ENCODE data around the gene PDZD4. TPM values are rescaled to one million over a fixed set of nuclear protein-coding genes. Genes with fewer than 3 reads are reported as not detected.

The PDZD4 gene
- total RNA-seq, 1 experiment from 2014 or later = 120 TPM

DNA sequence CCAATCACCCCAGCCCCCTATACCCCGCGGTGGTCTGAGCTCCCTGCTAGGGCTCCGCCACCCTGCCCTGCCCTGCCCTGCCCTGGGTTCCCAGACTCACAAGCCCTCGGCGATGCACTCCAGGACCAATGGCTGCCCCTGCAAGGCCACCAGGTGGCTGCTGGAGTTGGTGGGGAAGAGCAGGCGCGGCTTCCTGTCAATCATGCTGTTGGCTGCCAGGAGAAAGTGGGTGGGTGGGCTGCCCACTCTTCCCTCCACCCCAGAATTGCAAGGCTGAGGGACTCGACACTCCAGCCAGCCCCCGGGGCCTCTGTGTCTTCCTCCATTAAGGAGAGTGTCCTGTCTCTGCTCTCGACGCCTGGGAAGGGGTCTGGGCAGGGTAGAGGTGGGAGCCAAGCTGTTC lies 39.9 kb upstream of the PDZD4 start (continued):
- TF ChIP-seq, protein P1, sequence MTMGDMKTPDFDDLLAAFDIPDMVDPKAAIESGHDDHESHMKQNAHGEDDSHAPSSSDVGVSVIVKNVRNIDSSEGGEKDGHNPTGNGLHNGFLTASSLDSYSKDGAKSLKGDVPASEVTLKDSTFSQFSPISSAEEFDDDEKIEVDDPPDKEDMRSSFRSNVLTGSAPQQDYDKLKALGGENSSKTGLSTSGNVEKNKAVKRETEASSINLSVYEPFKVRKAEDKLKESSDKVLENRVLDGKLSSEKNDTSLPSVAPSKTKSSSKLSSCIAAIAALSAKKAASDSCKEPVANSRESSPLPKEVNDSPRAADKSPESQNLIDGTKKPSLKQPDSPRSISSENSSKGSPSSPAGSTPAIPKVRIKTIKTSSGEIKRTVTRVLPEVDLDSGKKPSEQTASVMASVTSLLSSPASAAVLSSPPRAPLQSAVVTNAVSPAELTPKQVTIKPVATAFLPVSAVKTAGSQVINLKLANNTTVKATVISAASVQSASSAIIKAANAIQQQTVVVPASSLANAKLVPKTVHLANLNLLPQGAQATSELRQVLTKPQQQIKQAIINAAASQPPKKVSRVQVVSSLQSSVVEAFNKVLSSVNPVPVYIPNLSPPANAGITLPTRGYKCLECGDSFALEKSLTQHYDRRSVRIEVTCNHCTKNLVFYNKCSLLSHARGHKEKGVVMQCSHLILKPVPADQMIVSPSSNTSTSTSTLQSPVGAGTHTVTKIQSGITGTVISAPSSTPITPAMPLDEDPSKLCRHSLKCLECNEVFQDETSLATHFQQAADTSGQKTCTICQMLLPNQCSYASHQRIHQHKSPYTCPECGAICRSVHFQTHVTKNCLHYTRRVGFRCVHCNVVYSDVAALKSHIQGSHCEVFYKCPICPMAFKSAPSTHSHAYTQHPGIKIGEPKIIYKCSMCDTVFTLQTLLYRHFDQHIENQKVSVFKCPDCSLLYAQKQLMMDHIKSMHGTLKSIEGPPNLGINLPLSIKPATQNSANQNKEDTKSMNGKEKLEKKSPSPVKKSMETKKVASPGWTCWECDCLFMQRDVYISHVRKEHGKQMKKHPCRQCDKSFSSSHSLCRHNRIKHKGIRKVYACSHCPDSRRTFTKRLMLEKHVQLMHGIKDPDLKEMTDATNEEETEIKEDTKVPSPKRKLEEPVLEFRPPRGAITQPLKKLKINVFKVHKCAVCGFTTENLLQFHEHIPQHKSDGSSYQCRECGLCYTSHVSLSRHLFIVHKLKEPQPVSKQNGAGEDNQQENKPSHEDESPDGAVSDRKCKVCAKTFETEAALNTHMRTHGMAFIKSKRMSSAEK (CRISPR knock-in tag; IDR thresholded peaks at IDR 0.05; ENCODE audit: borderline replicate concordance) = no peak
- TF ChIP-seq GABPB1 (CRISPR knock-in tag; IDR thresholded peaks at IDR 0.05) (no peak), JAZF1 (CRISPR knock-in tag; IDR thresholded peaks at IDR 0.05) (no peak), ZNF263 (CRISPR knock-in tag; IDR thresholded peaks at IDR 0.05; ENCODE audit: low read depth) (no peak), CREB1 (CRISPR knock-in tag; IDR thresholded peaks at IDR 0.05) (no peak)

DNA sequence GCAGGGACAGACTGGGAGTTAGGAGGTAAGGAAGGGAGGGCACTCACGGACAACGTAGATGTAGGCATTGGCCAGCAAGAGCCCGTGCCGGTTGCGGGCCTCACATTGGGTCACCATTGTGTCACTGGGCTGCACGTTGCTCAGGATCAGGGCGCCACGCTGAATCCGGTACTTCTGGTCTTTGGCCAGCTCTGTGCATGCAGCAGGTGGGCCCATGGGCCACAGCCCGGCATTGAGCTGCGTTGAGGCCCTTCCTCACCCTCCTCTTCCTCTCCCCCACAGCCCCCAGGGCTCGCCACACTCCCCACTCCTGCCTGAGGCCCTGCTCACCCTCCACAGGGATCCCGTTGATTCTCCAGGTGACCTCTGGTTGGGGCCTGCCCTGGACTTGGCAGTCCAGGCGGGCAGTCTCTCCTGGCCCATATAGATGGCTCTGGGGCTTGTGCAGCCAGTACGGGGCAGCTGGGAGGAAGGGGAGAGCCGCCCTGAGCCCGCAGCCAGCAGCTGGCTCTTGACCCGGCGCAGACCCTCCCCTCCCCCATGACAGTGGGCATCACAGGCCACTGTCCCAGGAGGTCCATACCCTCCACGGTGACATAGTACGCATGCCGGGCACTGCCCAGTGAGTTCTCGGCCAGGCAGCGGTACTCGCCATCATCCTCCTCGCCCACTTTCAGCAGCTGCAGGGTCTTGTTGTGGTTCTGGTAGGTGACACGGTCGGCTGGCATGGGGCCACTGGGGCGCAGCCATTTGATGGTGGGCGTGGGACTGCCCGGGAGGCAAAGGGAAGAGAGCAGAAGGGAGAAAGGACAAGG lies 39.3 kb upstream of the PDZD4 start:
- peaks cover 7% of the 10 kb centered on the region for H3K36me3 Mint-ChIP-seq
- no peak for TF ChIP-seq CBFB (CRISPR knock-in tag; IDR thresholded peaks at IDR 0.05; ENCODE audit: low read depth)
- no peak for TF ChIP-seq NR2C2 (CRISPR knock-in tag; IDR thresholded peaks at IDR 0.05)
- TF ChIP-seq NFYB (CRISPR knock-in tag; conservative IDR thresholded peaks at IDR 0.05; ENCODE audit: low read depth) = no peak
- no peak for TF ChIP-seq CREM (CRISPR knock-in tag; IDR thresholded peaks at IDR 0.05)
- TF ChIP-seq ZBTB21 (CRISPR knock-in tag; IDR thresholded peaks at IDR 0.05; ENCODE audit: borderline replicate concordance) = no peak
- TF ChIP-seq PRRX2 (CRISPR knock-in tag; IDR thresholded peaks at IDR 0.05) = no peak
- TF ChIP-seq, protein P2, sequence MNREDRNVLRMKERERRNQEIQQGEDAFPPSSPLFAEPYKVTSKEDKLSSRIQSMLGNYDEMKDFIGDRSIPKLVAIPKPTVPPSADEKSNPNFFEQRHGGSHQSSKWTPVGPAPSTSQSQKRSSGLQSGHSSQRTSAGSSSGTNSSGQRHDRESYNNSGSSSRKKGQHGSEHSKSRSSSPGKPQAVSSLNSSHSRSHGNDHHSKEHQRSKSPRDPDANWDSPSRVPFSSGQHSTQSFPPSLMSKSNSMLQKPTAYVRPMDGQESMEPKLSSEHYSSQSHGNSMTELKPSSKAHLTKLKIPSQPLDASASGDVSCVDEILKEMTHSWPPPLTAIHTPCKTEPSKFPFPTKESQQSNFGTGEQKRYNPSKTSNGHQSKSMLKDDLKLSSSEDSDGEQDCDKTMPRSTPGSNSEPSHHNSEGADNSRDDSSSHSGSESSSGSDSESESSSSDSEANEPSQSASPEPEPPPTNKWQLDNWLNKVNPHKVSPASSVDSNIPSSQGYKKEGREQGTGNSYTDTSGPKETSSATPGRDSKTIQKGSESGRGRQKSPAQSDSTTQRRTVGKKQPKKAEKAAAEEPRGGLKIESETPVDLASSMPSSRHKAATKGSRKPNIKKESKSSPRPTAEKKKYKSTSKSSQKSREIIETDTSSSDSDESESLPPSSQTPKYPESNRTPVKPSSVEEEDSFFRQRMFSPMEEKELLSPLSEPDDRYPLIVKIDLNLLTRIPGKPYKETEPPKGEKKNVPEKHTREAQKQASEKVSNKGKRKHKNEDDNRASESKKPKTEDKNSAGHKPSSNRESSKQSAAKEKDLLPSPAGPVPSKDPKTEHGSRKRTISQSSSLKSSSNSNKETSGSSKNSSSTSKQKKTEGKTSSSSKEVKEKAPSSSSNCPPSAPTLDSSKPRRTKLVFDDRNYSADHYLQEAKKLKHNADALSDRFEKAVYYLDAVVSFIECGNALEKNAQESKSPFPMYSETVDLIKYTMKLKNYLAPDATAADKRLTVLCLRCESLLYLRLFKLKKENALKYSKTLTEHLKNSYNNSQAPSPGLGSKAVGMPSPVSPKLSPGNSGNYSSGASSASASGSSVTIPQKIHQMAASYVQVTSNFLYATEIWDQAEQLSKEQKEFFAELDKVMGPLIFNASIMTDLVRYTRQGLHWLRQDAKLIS (CRISPR knock-in tag; IDR thresholded peaks at IDR 0.05; ENCODE audit: borderline replicate concordance) = no peak
- TF ChIP-seq, protein P3, sequence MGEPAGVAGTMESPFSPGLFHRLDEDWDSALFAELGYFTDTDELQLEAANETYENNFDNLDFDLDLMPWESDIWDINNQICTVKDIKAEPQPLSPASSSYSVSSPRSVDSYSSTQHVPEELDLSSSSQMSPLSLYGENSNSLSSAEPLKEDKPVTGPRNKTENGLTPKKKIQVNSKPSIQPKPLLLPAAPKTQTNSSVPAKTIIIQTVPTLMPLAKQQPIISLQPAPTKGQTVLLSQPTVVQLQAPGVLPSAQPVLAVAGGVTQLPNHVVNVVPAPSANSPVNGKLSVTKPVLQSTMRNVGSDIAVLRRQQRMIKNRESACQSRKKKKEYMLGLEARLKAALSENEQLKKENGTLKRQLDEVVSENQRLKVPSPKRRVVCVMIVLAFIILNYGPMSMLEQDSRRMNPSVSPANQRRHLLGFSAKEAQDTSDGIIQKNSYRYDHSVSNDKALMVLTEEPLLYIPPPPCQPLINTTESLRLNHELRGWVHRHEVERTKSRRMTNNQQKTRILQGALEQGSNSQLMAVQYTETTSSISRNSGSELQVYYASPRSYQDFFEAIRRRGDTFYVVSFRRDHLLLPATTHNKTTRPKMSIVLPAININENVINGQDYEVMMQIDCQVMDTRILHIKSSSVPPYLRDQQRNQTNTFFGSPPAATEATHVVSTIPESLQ (CRISPR knock-in tag; IDR thresholded peaks at IDR 0.05) = no peak
- TF ChIP-seq, protein P4, sequence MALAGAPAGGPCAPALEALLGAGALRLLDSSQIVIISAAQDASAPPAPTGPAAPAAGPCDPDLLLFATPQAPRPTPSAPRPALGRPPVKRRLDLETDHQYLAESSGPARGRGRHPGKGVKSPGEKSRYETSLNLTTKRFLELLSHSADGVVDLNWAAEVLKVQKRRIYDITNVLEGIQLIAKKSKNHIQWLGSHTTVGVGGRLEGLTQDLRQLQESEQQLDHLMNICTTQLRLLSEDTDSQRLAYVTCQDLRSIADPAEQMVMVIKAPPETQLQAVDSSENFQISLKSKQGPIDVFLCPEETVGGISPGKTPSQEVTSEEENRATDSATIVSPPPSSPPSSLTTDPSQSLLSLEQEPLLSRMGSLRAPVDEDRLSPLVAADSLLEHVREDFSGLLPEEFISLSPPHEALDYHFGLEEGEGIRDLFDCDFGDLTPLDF (CRISPR knock-in tag; IDR thresholded peaks at IDR 0.05) = no peak
- TF ChIP-seq, protein P5, sequence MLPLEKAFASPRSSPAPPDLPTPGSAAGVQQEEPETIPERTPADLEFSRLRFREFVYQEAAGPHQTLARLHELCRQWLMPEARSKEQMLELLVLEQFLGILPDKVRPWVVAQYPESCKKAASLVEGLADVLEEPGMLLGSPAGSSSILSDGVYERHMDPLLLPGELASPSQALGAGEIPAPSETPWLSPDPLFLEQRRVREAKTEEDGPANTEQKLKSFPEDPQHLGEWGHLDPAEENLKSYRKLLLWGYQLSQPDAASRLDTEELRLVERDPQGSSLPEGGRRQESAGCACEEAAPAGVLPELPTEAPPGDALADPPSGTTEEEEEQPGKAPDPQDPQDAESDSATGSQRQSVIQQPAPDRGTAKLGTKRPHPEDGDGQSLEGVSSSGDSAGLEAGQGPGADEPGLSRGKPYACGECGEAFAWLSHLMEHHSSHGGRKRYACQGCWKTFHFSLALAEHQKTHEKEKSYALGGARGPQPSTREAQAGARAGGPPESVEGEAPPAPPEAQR (CRISPR knock-in tag; IDR thresholded peaks at IDR 0.05) = no peak
- TF ChIP-seq EMX1 (CRISPR knock-in tag; IDR thresholded peaks at IDR 0.05) = no peak
- TF ChIP-seq JUN (CRISPR knock-in tag; IDR thresholded peaks at IDR 0.05) = no peak
- no peak for TF ChIP-seq IRF2 (CRISPR knock-in tag; IDR thresholded peaks at IDR 0.05; ENCODE audit: borderline replicate concordance, low read depth)
- peaks cover 1% of the 10 kb centered on the region for H3K4me1 Mint-ChIP-seq
- DNase-seq (ENCODE audit: low spot score) (no peak), ATAC-seq (no peak)
- no peaks in the 10 kb centered on the region; the same call in 1 of the 2 replicates for H3K27me3 Mint-ChIP-seq (ENCODE audit: low read depth)
- H3K9me3 Mint-ChIP-seq = no peaks in the 10 kb centered on the region
- ChIA-PET CTCF (no interaction called here), POLR2A (no interaction called here)
- H3K27ac Mint-ChIP-seq = no peak overlapping the region
- no peak overlapping the region for H3K4me3 Mint-ChIP-seq

Measured in WTC11 (cell line).